GM18526 (cell line): Measurements from ENCODE around the gene TTLL1.

ENCODE experiments used
- POLR2A ChIP-seq: IDR thresholded peaks from 3 replicates; pipeline ENCODE4 v1.6.1; 2011; ENCODE audit not compliant: insufficient read length; ENCODE audit errors: extremely low read depth

Gene TTLL1

DNA sequence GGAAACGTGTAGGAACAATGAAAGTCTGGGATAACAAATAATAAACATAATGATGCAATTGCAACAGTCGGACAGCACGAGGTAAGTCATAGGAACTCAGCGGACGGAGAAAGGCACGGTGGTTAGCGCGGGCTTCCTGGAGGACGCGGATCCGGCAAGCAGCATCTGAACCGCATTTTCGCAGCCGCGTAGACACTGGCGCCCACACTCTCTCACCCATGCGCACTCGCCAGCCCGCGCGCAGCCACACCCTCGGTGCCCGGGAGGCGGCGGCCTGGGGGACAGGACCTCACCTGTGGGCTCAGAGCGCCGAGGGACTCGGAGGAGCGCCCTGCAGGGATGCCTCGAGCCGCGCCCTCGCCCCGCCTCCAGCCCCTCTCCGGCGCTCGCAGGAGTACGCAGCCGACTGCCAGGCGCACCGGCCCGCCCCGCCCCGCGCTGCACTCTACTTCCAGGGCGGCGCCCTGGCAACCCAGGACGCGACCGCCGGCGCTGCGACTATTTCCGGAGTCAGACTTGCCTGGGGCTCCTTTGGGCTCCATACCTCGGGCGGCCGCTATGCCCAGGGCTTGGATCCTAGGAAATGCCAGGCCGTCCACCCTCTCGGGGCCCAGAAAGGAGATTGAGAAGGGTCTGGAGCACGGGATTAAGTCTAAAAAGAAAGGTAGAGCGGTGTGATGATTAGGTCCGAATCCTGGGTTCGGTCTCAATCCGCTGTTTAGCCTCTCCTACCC is at the start of gene TTLL1:
TTLL1 (minus strand) TSS at position 408 of the 734 bp plus-strand sequence. CDS start 13,805 bp downstream, outside the sequence.
- peak; percentile 54 for TF ChIP-seq POLR2A

DNA sequence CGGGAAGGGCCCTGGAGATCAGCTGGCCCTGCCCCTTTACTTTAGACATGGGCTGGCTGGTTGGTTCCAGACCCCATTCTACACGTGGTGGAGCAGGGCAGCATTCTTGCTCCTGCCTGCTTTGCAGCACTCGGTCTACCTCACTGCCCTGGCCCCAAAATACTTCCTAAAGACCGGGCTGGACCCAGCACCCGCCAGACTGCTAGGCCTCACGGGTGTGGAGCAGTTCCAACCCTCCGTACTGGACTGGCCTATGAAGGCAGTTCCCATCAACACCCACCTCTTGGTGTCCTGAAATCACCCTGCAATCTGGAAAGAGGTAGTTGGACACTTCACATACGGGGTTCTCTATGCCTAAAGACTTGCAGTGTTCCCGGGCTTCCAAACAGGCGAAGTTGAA is 47.6 kb upstream of the TTLL1 start:
- no peak for TF ChIP-seq POLR2A

DNA sequence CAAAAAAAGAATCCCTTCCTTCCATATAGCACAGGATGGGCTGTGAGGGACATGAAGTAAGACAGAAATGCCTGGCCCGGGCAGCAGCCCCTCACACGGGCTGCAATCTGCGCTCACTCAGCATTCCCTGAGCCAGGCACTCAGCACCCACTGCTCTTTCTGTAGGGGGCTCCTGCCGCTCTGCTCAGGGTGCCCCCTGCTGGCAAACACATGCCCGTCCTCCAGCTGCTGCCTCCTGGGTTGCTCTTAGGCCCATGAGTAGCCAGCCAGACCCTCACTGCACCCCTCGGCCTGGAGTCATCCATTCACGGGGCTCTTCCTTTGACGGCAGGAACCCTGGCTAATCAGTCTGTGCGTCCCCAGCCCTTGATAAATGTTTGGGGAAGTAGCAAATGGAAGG is 47.1 kb upstream of the TTLL1 start:
- no peak for TF ChIP-seq POLR2A

DNA sequence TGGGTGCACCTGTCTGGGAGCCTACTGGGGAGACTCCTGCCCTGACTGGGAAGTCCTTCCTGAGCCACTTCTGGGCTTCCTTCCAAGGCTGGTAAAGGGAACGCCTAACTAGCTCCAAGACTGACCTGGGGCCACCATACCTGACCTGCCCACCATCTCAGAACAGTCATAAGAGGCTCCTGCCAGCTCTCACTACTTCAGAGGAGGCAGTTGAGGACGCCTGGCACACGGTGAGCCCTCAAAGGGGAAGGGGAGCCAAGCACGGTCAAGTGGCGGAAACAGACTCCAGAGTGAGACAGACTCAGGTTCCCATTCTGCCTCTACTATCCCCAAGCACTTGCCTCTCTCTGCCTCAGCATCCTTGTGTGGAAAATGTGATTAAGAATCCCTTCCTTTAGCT is 46.4 kb upstream of the TTLL1 start:
- no peak for TF ChIP-seq POLR2A

DNA sequence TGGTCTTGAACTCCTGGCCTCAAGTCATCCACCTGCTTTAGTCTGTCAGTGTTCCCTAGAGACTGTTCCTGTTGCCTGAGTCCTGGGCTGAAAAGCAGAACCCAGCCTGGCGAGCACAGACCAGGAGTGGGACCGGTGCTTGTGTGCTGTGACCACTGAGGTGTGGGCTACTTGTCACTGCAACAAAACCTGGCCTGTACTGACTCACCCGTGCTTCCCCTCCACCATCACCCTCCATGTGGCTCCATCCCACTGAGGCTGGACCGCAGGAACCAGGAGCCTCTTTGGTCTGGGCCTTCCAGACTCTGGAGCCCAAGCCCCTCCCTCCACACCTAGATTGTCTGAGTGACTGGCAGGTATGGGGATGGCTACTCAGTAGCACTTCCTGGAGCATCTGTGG is 45.4 kb upstream of the TTLL1 start:
- TF ChIP-seq POLR2A = no peak

DNA sequence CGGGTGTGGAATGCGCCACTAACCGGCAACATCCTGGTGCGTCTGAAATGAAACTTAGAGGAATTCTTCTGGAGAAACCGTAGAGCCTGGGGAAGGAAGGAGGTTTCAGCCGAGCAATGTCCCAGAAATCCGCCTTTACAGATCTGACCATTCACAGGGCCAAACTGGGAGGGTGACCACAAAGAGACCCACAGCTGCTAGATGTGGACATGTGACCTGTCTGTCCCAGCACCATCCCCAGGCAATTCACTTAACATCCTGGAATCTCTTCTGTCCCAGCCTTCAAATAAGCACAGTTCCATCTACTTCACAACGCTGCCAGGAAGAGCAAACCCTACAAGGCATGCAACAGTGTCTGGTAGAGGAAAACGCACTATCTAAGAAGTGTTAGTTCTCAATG is 44.2 kb upstream of the TTLL1 start:
- no peak for TF ChIP-seq POLR2A

DNA sequence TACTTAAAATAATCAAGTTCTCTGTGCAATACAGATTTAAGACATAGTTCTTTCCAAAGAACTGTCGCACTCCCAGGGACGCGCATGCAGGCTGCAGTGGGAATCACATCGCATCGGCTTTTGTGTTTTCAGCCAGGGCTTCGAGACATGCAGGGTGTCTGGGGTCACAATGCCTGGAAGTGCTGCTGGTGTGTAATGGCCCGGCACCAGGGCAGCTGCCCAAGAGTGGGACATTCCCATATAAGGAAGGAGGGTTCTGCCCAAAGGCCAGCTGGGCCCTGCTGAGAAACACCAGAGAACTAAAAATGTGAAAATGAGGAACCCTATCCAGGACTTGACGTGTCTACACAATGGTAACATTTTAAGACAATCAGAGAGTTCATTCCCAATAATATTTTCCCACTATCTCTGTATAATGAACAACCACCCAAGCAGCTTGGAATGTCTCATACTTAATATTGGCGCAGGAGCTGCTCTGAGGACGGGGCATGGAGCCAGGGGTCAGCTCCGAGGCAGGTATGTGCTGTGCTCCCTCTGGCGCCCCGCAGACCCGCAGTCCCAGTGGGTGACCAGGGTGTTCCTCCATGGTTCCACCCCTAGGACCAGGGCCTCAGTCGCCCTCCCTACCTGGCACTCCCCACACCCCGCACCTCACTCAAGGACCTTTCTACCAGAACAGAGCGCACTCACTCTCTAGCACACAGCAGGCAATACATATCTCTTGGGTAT is 42.7 kb upstream of the TTLL1 start:
- TF ChIP-seq POLR2A = no peak

DNA sequence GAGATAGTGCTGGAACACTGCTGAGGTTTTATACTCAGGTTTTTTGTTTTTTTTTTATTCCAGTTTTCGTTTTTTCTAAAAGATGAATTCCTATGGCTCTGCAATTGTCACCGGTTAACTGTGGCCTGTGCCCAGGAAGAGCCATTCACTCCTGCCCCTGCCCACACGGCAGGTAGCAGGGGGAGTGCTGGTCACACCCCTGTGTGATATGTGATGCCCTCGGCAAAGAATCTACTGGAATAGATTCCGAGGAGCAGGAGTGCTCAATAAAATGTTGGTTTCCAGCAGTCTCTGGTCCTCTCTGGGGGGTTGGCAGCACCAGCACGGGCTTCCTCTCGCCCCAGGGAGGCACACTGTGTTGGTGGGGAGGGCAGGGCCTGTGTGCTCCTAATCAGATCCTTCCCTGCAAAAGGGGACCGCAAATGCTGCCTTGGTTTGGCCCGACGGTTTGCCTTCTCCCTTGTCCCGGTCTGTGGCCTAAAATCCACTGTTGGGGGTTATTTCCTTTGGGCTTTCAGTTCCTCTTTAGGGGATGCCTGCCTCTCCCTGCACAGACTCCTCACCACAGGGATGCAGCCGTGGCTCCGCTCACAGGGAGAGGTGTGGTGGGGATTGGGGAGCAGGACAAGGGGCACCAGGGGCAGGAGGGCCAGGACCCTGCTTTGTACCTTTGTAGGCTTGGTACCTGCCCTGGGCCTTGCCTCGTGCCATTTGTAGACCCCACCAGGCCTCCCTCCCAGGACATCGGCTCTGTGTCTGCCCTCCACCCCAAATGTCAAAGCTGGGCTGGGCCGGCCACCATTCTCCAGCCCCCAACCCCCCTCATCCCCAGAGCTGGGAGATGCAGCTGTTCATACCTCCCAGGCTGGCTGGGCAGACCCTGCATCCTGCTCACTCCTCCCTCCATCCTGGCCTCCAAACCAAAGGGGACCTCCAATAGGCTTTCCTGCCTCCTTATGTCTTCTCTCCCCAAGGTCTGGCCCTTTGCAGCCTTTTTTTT is 40.5 kb upstream of the TTLL1 start:
- TF ChIP-seq POLR2A = no peak

DNA sequence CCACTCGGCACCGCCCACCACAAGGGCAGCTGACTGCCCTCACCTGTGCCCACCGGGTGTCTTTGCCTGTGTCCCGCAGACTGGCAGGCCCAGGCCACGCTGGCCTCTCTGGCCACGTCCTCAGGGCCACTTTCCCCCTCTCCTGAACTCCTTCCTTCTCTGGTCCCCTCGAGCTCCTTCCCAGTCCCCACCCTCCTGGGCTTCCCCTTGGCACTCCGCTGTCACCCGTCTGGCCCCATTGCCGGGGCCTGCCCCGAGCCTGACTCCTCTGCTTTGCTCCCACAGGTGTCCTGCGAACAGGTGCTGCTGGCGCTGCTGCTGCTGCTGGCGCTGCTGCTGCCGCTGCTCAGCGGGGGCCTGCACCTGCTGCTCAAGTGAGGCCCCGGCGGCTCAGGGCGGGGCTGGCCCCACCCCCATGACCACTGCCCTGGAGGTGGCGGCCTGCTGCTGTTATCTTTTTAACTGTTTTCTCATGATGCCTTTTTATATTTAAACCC is 39.8 kb upstream of the TTLL1 start:
- TF ChIP-seq POLR2A = no peak

DNA sequence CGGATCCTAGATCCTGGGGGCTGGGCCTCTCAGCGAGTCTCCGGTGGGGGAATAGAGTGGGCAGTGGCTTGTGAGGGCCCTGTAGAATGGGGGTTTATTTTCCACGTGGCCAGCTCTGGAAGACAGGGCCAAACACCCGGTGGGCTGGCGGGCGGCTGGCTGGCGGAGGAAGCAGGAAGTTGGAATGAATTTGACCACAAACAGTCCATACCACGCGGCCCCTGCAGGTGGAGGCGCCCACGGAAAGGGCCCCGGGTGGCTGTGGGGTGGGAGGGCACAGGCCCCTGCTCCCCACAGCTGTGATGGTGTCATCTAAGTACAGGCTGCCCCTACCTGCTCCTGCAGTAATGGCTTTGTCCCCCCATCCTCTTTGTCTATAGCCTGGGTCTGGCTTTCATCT is 38.9 kb upstream of the TTLL1 start:
- TF ChIP-seq POLR2A = no peak

DNA sequence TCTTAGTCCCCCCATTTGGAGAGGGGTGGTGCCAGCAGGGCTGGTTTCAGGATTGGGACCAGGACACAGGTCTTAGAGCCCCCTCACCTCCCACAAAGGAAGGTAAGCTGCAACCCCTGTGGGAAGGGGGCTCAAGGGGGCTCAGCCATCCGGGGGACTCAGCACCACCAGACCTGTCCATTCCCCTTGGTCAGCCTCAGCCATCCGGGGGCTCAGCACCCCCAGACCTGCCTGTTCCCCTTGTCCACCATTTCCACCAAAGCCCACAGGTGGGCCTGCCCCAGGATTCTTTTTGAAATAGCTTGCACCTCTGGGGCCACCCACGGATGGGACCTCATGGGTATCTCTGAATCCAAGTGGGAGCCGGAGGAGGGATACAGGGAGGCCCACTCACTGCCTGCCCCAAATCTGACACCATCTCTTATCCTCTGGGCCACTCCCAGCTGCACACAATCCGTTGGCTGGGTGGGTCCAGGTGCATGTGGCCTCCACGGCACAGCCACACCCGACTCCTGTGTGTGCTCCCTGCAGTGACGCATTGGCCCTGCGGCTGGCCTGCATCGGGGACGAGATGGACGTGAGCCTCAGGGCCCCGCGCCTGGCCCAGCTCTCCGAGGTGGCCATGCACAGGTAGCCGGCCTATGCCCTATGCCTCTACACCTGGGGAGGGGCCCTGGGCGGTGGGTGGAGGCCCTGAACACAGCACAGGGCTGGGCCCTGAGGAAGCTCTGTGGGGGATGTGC is 38.1 kb upstream of the TTLL1 start:
- no peak for TF ChIP-seq POLR2A

DNA sequence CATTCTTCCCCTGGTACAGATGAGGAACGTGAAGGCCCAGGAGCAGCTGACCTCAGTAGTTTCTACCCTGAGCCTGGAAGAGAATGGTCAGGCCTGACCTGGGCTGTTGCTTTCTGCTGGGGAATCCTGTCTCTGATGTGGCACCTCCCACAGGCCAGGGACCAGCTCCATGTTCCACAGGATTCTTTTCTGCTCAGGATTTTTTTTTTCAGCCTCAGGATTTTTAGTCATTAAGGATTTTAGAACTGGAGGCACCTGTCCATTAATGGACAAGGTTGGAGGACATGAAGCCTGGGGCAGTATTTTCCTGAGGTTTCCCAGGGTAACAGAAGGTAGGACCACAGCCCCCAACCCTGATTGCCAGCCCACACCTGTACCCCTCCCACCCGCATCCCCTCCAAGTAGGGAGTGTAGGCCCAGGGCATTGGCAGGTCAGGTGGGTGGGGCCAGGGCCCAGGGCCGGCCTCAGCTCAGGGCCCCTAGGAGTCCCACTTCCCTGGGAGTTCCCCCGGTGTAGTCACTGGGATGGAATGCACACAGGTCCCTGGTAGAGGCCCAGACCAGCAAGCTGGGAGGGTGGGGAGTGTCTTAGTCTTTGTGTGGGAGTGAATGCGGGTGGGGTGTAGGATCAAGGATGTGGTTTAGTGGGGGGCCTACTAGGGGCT is 37.4 kb upstream of the TTLL1 start:
- no peak for TF ChIP-seq POLR2A

DNA sequence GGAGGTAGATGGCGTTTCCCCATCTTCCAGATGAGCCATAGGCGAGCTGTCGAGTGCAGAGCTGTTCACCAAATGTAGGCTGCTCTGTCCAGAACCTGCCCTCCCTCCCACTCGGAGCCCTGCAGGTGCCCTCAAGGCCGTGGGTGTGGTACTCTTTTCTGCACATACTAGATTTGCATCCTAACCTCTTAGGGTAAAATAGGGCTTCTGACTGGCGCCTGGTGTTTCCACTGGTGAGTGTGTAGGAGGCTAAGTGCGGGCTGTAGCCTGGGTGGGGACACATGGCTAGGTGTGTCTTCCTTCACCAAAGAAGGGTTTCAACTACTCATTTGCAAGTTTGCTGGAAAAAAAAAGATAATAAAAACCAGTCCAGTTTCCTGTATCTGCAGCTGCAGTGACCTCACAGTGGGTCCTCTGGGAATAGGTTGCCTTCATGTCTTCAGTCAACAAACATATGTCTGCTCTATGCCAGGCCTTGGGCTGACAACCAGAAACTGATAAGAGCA is 29.8 kb upstream of the TTLL1 start:
- TF ChIP-seq POLR2A = no peak
